IMR-90 (cell line): ENCODE measurements around the gene MYO1C. TPM values are rescaled to one million over a fixed set of nuclear protein-coding genes. Genes with fewer than 3 reads are reported as not detected.
A peak's percentile ranks its signal among the peaks of the same experiment; 100 is the strongest.

Experiments
- ATAC-seq: fragments of 200-7000 bp; cut with Tn5 transposase; 2 replicates; pipeline ENCODE4 v1.9.1; 2020; ENCODE audit warnings: low read depth, mild to moderate bottlenecking, moderate library complexity
- BruUV-seq: library from RNA; stranded (reverse); fragments of 400-500 nt; replicated peaks from 2 replicates; lab custom pipeline; 2021; lab: Mats Ljungman, UMichigan
- CTCF ChIA-PET: fragments of 300-600 bp; formaldehyde crosslinking; extraction: SDS; loops from one replicate; lab custom pipeline; 2021; ENCODE audit warnings: antibody characterized with exemption; lab: Yijun Ruan, JAX
- POLR2A ChIA-PET: fragments of 300-600 bp; sonication (Branson Sonifier 250); formaldehyde crosslinking; loops from one replicate; lab custom pipeline; 2022; ENCODE audit warnings: antibody characterized with exemption; ENCODE audit not compliant: unreplicated experiment; lab: Charles Lee
- DNase-seq: peaks from one replicate; pipeline ENCODE4 v3.0.0; 2013
- H2AFZ ChIP-seq: replicated peaks from 2 replicates; pipeline ENCODE3; 2013; ENCODE audit warnings: low read length, mild to moderate bottlenecking; ENCODE audit not compliant: poor library complexity
- H2AK5ac ChIP-seq: 2 replicates; pipeline ENCODE4 v1.6.1; 2013; ENCODE audit warnings: low read depth, low read length, inconsistent platforms
- H2AK9ac ChIP-seq: replicated peaks from 2 replicates; pipeline ENCODE3; 2013; ENCODE audit warnings: mild to moderate bottlenecking, low read depth, low read length, moderate library complexity; ENCODE audit not compliant: poor library complexity
- H2BK120ac ChIP-seq: 2 replicates; pipeline ENCODE4 v1.6.1; 2013; ENCODE audit warnings: low read depth, low read length, inconsistent platforms
- H2BK15ac ChIP-seq: 3 replicates; pipeline ENCODE4 v1.6.1; 2013; ENCODE audit warnings: low read depth, low read length, inconsistent platforms
- H2BK20ac ChIP-seq: 2 replicates; pipeline ENCODE4 v1.6.1; 2013; ENCODE audit warnings: low read depth, mild to moderate bottlenecking, inconsistent platforms, low read length, moderate library complexity
- H2BK5ac ChIP-seq: 2 replicates; pipeline ENCODE4 v1.6.1; 2013; ENCODE audit warnings: mild to moderate bottlenecking, low read depth, low read length, inconsistent platforms; ENCODE audit not compliant: poor library complexity, severe bottlenecking
- H3K14ac ChIP-seq: replicated peaks from 2 replicates; pipeline ENCODE4 v1.6.1; 2013; ENCODE audit warnings: low read depth, low read length, inconsistent platforms
- H3K18ac ChIP-seq: 2 replicates; pipeline ENCODE4 v1.6.1; 2013; ENCODE audit warnings: low read depth, low read length, control low read depth
- H3K23ac ChIP-seq: 2 replicates; pipeline ENCODE4 v1.6.1; 2013; ENCODE audit warnings: low read depth, low read length, inconsistent platforms
- H3K27ac ChIP-seq: 2 replicates; pipeline ENCODE4 v1.5.1; 2013; ENCODE audit warnings: mild to moderate bottlenecking, control low read depth, low read length; ENCODE audit not compliant: insufficient read depth
- H3K27me3 ChIP-seq: 2 replicates; pipeline ENCODE4 v1.6.1; 2013; ENCODE audit warnings: low read length; ENCODE audit not compliant: control insufficient read depth, insufficient read depth
- H3K36me3 ChIP-seq: 2 replicates; pipeline ENCODE4 v1.6.1; 2013; ENCODE audit warnings: low read length, mixed read lengths; ENCODE audit not compliant: control insufficient read depth, insufficient read depth
- H3K4ac ChIP-seq: 2 replicates; pipeline ENCODE4 v1.6.1; 2013; ENCODE audit warnings: low read depth, low read length, inconsistent platforms
- H3K4me1 ChIP-seq: 2 replicates; pipeline ENCODE4 v1.6.1; 2013; ENCODE audit warnings: low read length, mixed read lengths; ENCODE audit not compliant: control insufficient read depth, insufficient read depth
- H3K4me2 ChIP-seq: 2 replicates; pipeline ENCODE4 v1.6.1; 2013; ENCODE audit warnings: low read depth, mild to moderate bottlenecking, control low read depth, low read length, moderate library complexity
- H3K4me3 ChIP-seq: 2 replicates; pipeline ENCODE4 v1.5.1; 2013; ENCODE audit warnings: low read depth, mild to moderate bottlenecking, control low read depth, low read length, moderate library complexity; ENCODE audit not compliant: insufficient read depth
- H3K56ac ChIP-seq: 2 replicates; pipeline ENCODE4 v1.6.1; 2013; ENCODE audit warnings: low read length, inconsistent platforms; ENCODE audit not compliant: insufficient read depth; ENCODE audit errors: extremely low read depth
- H3K79me1 ChIP-seq, 2 experiments: 2 replicates each; pipeline ENCODE4 v1.6.1; 2013; ENCODE audit warnings: low read length in 2 of 2, inconsistent platforms in 1 of 2, low read depth in 1 of 2
- H3K9ac ChIP-seq: 2 replicates; pipeline ENCODE4 v1.6.1; 2013; ENCODE audit warnings: low read depth, low read length, control low read depth
- H3K9me1 ChIP-seq: 2 replicates; pipeline ENCODE4 v1.6.1; 2013; ENCODE audit warnings: low read length, inconsistent platforms; ENCODE audit not compliant: insufficient read depth
- H3K9me3 ChIP-seq: 2 replicates; pipeline ENCODE4 v1.6.1; 2013; ENCODE audit warnings: low read length; ENCODE audit not compliant: control insufficient read depth, insufficient read depth
- H4K20me1 ChIP-seq: 2 replicates; pipeline ENCODE4 v1.6.1; 2013; ENCODE audit warnings: low read length, inconsistent platforms; ENCODE audit not compliant: insufficient read depth
- H4K5ac ChIP-seq: 2 replicates; pipeline ENCODE4 v1.6.1; 2013; ENCODE audit warnings: mild to moderate bottlenecking, low read depth, low read length, control low read depth
- H4K8ac ChIP-seq, 2 experiments: 2 replicates each; pipeline ENCODE4 v1.6.1; 2013; ENCODE audit warnings: low read depth in 2 of 2, low read length in 2 of 2, control low read depth in 1 of 2, inconsistent platforms in 1 of 2
- H4K91ac ChIP-seq: 2 replicates; pipeline ENCODE4 v1.6.1; 2013; ENCODE audit warnings: low read depth, low read length, inconsistent platforms; ENCODE audit not compliant: insufficient read depth
- BHLHE40 ChIP-seq: fragments of 150-350 bp; IDR thresholded peaks from 2 replicates; pipeline ENCODE4 v1.6.1; 2016; ENCODE audit warnings: mild to moderate bottlenecking, low read depth, low read length
- CTCF ChIP-seq: conservative IDR thresholded peaks from 2 replicates; pipeline ENCODE4 v1.5.1; 2012; ENCODE audit warnings: mild to moderate bottlenecking, low read depth, low read length, improper control_type of control experiment
- MAZ ChIP-seq: IDR thresholded peaks from 2 replicates; pipeline ENCODE4 v1.6.1; 2012; ENCODE audit warnings: low read depth, mild to moderate bottlenecking, low read length, improper control_type of control experiment, moderate library complexity, borderline replicate concordance
- MXI1 ChIP-seq: IDR thresholded peaks from 2 replicates; pipeline ENCODE4 v1.6.1; 2012; ENCODE audit warnings: low read depth, mild to moderate bottlenecking, low read length, moderate library complexity, borderline replicate concordance
- POLR2A ChIP-seq: IDR thresholded peaks from 2 replicates; pipeline ENCODE4 v1.6.1; 2012; ENCODE audit warnings: mild to moderate bottlenecking, low read depth, low read length
- RAD21 ChIP-seq: IDR thresholded peaks from 2 replicates; pipeline ENCODE4 v1.6.1; 2012; ENCODE audit warnings: low read length, improper control_type of control experiment
- RCOR1 ChIP-seq: IDR thresholded peaks from 2 replicates; pipeline ENCODE4 v1.6.1; 2012; ENCODE audit warnings: mild to moderate bottlenecking, low read length, improper control_type of control experiment; ENCODE audit not compliant: insufficient replicate concordance
- USF2 ChIP-seq: fragments of 150-350 bp; IDR thresholded peaks from 2 replicates; pipeline ENCODE4 v1.6.1; 2017; ENCODE audit warnings: mild to moderate bottlenecking, antibody characterized with exemption, low read length, low read depth
- WGBS, 2 experiments: methylation state at CpG; one replicate each; pipeline versions ENCODE4 v1.1.5 to v1.1.7; 2013; ENCODE audit warnings: missing lambda C conversion rate in 2 of 2; ENCODE audit not compliant: insufficient read length in 1 of 2; ENCODE audit errors: extremely low coverage in 2 of 2; 5-methylcytosine and 5-hydroxymethylcytosine counted together
- dilution Hi-C: fragments of 300-500 bp; cut with HindIII; formaldehyde crosslinking; loops from one replicate; pipeline ENCODE4 v1.14.3; 2018; ENCODE audit warnings: low sequenced_read_pairs; ENCODE audit not compliant: unreplicated experiment
- in situ Hi-C: fragments of 300-500 bp; cut with MboI; formaldehyde crosslinking; loops from 3 replicates; pipeline ENCODE4 v1.14.3; 2019; ENCODE audit warnings: low sequenced_read_pairs, inconsistent platforms, mixed read lengths
- intact Hi-C: fragments of 100-400 bp; cut with micrococcal nuclease; formaldehyde crosslinking; loops from 2 replicates; pipeline ENCODE4 v1.10.0; 2022
- polyA plus RNA-seq, 3 experiments: library from polyadenylated mRNA; depleted of rRNA; stranded (reverse); fragments of >200 nt; gene quantifications; 2 replicates each; pipeline ENCODE4 v1.2.3, GENCODE V29; 2012; ENCODE audit warnings: low replicate concordance in 1 of 3
- total RNA-seq: library from RNA; depleted of rRNA; stranded (reverse); fragments of >200 nt; gene quantifications from 2 replicates; pipeline ENCODE4 v1.2.3, GENCODE V29; 2012

MYO1C gene
- total and polyA plus RNA-seq, 2 of the 4 experiments (the other 2 are of a cell fraction) = 162 to 196 TPM

- H3K9ac ChIP-seq = peak overlapping the region; percentile 99
- intact Hi-C loops (loop anchor here (1.0 kb wide), 1 partner anchor 17 kb away; no protein-coding TSS in a partner anchor), in situ Hi-C loops (no loop called here), dilution Hi-C loops (no loop called here)
- peak overlapping the region; percentile 89 for H4K5ac ChIP-seq
- peak overlapping the region; percentile 96 for H3K27ac ChIP-seq
- ChIA-PET CTCF (no interaction called here), POLR2A (no interaction called here)
- H2AFZ ChIP-seq = peak overlapping the region; percentile 82
- peaks cover 22% of the 10 kb centered on the region for H3K4me1 ChIP-seq
- DNase-seq = peak; percentile 60
- TF ChIP-seq POLR2A = peak; percentile 32; the same call in 1 of the 2 replicates
- no peak for TF ChIP-seq RCOR1
- no peak for TF ChIP-seq USF2
- no peak for TF ChIP-seq RAD21
- 0 out of 2 replicates have a peak, but pooled peaks have one; percentile 45 for TF ChIP-seq MXI1
- peak; percentile 49; the same call in 1 of the 2 replicates for TF ChIP-seq MAZ
- TF ChIP-seq BHLHE40 = no peak
- no peak for TF ChIP-seq CTCF
- WGBS, 2 experiments = 0% methylated on average over 23 of the region's 127 CpGs; no CpG with 5 or more reads in 1 of the 2 experiments
- H3K9me1 ChIP-seq = peaks cover 15% of the 10 kb centered on the region
- ATAC-seq = peak; percentile 42
- H3K4me3 ChIP-seq = peak overlapping the region; percentile 94
- H3K4me2 ChIP-seq = peak overlapping the region; percentile 100; the same call in 1 of the 2 replicates
- no TSS peak for BruUV-seq
- peak overlapping the region; percentile 98 for H3K4ac ChIP-seq
- peak overlapping the region; percentile 92 for H3K56ac ChIP-seq
- no peak overlapping the region for H2BK20ac ChIP-seq
- no peak overlapping the region for H3K23ac ChIP-seq
- H3K18ac ChIP-seq = no peak overlapping the region; the same call in 1 of the 2 replicates
- peak overlapping the region; percentile 98 for H2AK9ac ChIP-seq
- H3K9me3 ChIP-seq = no peaks in the 10 kb centered on the region
- H2AK5ac ChIP-seq = peak overlapping the region; percentile 99
- H2BK15ac ChIP-seq = peak overlapping the region; percentile 3; the same call in 1 of the 3 replicates
- peak overlapping the region; percentile 92 to 96; a peak in 3 of 4 replicates for H4K8ac ChIP-seq
- peaks cover 29% of the 10 kb centered on the region for H4K20me1 ChIP-seq
- peaks cover 30% of the 10 kb centered on the region for H3K36me3 ChIP-seq
- H3K79me1 ChIP-seq = peaks cover 25 to 77% of the 10 kb centered on the region in 2 experiments
- H3K14ac ChIP-seq = peak overlapping the region; percentile 99
- peak overlapping the region; percentile 84 for H2BK120ac ChIP-seq
- peak overlapping the region; percentile 93 for H2BK5ac ChIP-seq
- peak overlapping the region; percentile 96 for H4K91ac ChIP-seq
- no peaks in the 10 kb centered on the region for H3K27me3 ChIP-seq
Observed at GRCh38 chr17:1485423-1486376, 6.8 kb downstream of the MYO1C start.
